ENCODE results near the gene NCR2. TPM values are rescaled to one million over a fixed set of nuclear protein-coding genes. Genes with fewer than 3 reads are reported as not detected.

The NCR2 gene
- total RNA-seq, 1 experiment from 2014 or later: not detected

DNA sequence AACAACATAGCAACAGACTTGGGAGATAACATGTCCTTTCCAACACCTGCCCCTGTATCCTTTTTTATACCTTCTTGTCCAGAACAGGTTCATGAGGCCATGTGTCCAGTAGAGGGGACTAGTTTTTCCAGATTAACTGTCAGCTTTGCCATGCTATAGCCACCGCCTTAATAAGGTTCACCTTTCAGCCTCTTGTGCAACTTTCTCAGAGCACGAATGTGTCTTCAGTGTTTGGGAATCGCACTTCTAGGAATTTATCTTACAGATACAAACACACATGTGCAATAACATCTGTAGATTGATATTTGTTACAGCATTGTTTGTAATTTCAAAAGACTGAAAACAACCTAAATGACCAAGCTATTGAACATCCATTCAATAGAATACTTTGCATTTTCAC, 21.4 kb downstream of the NCR2 start:
- H3K4me3 Mint-ChIP-seq: no peak overlapping the region
- no peak for ATAC-seq
- DNase-seq (ENCODE audit: low spot score): no peak
- TF ChIP-seq, protein P1, sequence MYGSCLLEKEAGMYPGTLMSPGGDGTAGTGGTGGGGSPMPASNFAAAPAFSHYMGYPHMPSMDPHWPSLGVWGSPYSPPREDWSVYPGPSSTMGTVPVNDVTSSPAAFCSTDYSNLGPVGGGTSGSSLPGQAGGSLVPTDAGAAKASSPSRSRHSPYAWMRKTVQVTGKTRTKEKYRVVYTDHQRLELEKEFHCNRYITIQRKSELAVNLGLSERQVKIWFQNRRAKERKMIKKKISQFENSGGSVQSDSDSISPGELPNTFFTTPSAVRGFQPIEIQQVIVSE (CRISPR knock-in tag; IDR thresholded peaks at IDR 0.05; ENCODE audit: borderline replicate concordance): no peak
- TF ChIP-seq RELA (CRISPR knock-in tag; IDR thresholded peaks at IDR 0.05; ENCODE audit: borderline replicate concordance): no peak
- TF ChIP-seq TP53 (CRISPR knock-in tag; IDR thresholded peaks at IDR 0.05): no peak
- no peak for TF ChIP-seq CREB1 (CRISPR knock-in tag; IDR thresholded peaks at IDR 0.05)
- TF ChIP-seq, protein P2, sequence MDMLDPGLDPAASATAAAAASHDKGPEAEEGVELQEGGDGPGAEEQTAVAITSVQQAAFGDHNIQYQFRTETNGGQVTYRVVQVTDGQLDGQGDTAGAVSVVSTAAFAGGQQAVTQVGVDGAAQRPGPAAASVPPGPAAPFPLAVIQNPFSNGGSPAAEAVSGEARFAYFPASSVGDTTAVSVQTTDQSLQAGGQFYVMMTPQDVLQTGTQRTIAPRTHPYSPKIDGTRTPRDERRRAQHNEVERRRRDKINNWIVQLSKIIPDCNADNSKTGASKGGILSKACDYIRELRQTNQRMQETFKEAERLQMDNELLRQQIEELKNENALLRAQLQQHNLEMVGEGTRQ (CRISPR knock-in tag; IDR thresholded peaks at IDR 0.05): no peak
- no peak for TF ChIP-seq ZNF121 (CRISPR knock-in tag; IDR thresholded peaks at IDR 0.05)
- no peak for TF ChIP-seq OVOL2 (CRISPR knock-in tag; IDR thresholded peaks at IDR 0.05; ENCODE audit: borderline replicate concordance)
- TF ChIP-seq, protein P3, sequence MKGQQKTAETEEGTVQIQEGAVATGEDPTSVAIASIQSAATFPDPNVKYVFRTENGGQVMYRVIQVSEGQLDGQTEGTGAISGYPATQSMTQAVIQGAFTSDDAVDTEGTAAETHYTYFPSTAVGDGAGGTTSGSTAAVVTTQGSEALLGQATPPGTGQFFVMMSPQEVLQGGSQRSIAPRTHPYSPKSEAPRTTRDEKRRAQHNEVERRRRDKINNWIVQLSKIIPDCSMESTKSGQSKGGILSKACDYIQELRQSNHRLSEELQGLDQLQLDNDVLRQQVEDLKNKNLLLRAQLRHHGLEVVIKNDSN (CRISPR knock-in tag; IDR thresholded peaks at IDR 0.05): no peak
- TF ChIP-seq GABPB1 (CRISPR knock-in tag; IDR thresholded peaks at IDR 0.05): no peak
- no peak for TF ChIP-seq ZNF138 (CRISPR knock-in tag; conservative IDR thresholded peaks at IDR 0.05)
- TF ChIP-seq, protein P4, sequence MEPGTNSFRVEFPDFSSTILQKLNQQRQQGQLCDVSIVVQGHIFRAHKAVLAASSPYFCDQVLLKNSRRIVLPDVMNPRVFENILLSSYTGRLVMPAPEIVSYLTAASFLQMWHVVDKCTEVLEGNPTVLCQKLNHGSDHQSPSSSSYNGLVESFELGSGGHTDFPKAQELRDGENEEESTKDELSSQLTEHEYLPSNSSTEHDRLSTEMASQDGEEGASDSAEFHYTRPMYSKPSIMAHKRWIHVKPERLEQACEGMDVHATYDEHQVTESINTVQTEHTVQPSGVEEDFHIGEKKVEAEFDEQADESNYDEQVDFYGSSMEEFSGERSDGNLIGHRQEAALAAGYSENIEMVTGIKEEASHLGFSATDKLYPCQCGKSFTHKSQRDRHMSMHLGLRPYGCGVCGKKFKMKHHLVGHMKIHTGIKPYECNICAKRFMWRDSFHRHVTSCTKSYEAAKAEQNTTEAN (CRISPR knock-in tag; IDR thresholded peaks at IDR 0.05): no peak
- no peak for TF ChIP-seq ZNF671 (CRISPR knock-in tag; IDR thresholded peaks at IDR 0.05)
- TF ChIP-seq, protein P5, sequence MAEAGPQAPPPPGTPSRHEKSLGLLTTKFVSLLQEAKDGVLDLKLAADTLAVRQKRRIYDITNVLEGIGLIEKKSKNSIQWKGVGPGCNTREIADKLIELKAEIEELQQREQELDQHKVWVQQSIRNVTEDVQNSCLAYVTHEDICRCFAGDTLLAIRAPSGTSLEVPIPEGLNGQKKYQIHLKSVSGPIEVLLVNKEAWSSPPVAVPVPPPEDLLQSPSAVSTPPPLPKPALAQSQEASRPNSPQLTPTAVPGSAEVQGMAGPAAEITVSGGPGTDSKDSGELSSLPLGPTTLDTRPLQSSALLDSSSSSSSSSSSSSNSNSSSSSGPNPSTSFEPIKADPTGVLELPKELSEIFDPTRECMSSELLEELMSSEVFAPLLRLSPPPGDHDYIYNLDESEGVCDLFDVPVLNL (CRISPR knock-in tag; IDR thresholded peaks at IDR 0.05; ENCODE audit: borderline replicate concordance, low read depth): no peak
- no peak for TF ChIP-seq SMAD3 (CRISPR knock-in tag; IDR thresholded peaks at IDR 0.05; ENCODE audit: borderline replicate concordance)
- TF ChIP-seq RORB (CRISPR knock-in tag; IDR thresholded peaks at IDR 0.05): no peak
- TF ChIP-seq, protein P6, sequence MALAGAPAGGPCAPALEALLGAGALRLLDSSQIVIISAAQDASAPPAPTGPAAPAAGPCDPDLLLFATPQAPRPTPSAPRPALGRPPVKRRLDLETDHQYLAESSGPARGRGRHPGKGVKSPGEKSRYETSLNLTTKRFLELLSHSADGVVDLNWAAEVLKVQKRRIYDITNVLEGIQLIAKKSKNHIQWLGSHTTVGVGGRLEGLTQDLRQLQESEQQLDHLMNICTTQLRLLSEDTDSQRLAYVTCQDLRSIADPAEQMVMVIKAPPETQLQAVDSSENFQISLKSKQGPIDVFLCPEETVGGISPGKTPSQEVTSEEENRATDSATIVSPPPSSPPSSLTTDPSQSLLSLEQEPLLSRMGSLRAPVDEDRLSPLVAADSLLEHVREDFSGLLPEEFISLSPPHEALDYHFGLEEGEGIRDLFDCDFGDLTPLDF (CRISPR knock-in tag; IDR thresholded peaks at IDR 0.05): no peak
- TF ChIP-seq EMX1 (CRISPR knock-in tag; IDR thresholded peaks at IDR 0.05): no peak
- TF ChIP-seq NR3C1 (CRISPR knock-in tag; conservative IDR thresholded peaks at IDR 0.05; ENCODE audit: low read depth): no peak
- peaks cover 33% of the 10 kb centered on the region for H3K9me3 Mint-ChIP-seq
- no peaks in the 10 kb centered on the region for H3K4me1 Mint-ChIP-seq
- ChIA-PET POLR2A (interaction anchor here (1.1 kb wide), 1 partner anchor 17 kb away, joined by 3 read pairs; no protein-coding TSS in a partner anchor), CTCF (interaction anchor here (0.8 kb wide), 1 partner anchor 328 kb away, joined by 3 read pairs; no protein-coding TSS in a partner anchor)
- no peak overlapping the region for H3K27ac Mint-ChIP-seq
- peaks cover 35% of the 10 kb centered on the region for H3K27me3 Mint-ChIP-seq (ENCODE audit: low read depth)
- peaks cover 29% of the 10 kb centered on the region for H3K36me3 Mint-ChIP-seq

DNA sequence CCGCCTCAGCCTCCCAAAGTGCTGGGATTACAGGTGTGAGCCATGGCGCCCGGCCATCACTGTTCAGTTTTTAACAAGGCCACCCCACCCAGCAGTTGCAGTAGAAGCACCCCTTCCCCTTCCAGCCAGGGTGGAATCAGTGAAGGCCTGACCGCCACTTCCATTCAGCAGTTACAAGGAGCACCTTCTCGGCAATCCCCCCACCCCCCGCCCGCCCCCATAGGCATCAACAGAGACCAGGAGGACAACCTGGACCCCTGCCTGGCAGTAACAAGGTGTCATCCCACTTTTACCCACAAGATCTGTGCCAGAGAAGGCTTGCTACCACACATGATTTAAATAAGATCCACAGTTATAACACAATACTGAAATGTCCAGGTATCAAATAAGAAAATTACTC, 23.1 kb downstream of the NCR2 start:
- ChIA-PET CTCF (no interaction called here), POLR2A (no interaction called here)
- ATAC-seq (no peak), DNase-seq (ENCODE audit: low spot score) (no peak)
- no peak overlapping the region for H3K27ac Mint-ChIP-seq
- H3K27me3 Mint-ChIP-seq (ENCODE audit: low read depth): peaks cover 36% of the 10 kb centered on the region
- H3K36me3 Mint-ChIP-seq: peaks cover 30% of the 10 kb centered on the region
- H3K9me3 Mint-ChIP-seq: peaks cover 42% of the 10 kb centered on the region
- TF ChIP-seq RORB (CRISPR knock-in tag; IDR thresholded peaks at IDR 0.05) (no peak), MYBL2 (CRISPR knock-in tag; IDR thresholded peaks at IDR 0.05) (no peak), NFYB (CRISPR knock-in tag; conservative IDR thresholded peaks at IDR 0.05; ENCODE audit: low read depth) (no peak), SMAD3 (CRISPR knock-in tag; IDR thresholded peaks at IDR 0.05; ENCODE audit: borderline replicate concordance) (no peak), NR2C2 (CRISPR knock-in tag; IDR thresholded peaks at IDR 0.05) (no peak)
- TF ChIP-seq, protein P7, sequence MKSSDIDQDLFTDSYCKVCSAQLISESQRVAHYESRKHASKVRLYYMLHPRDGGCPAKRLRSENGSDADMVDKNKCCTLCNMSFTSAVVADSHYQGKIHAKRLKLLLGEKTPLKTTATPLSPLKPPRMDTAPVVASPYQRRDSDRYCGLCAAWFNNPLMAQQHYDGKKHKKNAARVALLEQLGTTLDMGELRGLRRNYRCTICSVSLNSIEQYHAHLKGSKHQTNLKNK (CRISPR knock-in tag; IDR thresholded peaks at IDR 0.05): no peak
- TF ChIP-seq, protein P8, sequence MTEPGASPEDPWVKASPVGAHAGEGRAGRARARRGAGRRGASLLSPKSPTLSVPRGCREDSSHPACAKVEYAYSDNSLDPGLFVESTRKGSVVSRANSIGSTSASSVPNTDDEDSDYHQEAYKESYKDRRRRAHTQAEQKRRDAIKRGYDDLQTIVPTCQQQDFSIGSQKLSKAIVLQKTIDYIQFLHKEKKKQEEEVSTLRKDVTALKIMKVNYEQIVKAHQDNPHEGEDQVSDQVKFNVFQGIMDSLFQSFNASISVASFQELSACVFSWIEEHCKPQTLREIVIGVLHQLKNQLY (CRISPR knock-in tag; IDR thresholded peaks at IDR 0.05): no peak
- H3K4me3 Mint-ChIP-seq: no peak overlapping the region
- H3K4me1 Mint-ChIP-seq: no peaks in the 10 kb centered on the region

Data from WTC11 (cell line).